ENCODE results near the gene CRB2. TPM values are rescaled to one million over a fixed set of nuclear protein-coding genes. Genes with fewer than 3 reads are reported as not detected.

CRB2 gene
- total RNA-seq, 1 experiment from 2014 or later: 0.07 TPM

DNA sequence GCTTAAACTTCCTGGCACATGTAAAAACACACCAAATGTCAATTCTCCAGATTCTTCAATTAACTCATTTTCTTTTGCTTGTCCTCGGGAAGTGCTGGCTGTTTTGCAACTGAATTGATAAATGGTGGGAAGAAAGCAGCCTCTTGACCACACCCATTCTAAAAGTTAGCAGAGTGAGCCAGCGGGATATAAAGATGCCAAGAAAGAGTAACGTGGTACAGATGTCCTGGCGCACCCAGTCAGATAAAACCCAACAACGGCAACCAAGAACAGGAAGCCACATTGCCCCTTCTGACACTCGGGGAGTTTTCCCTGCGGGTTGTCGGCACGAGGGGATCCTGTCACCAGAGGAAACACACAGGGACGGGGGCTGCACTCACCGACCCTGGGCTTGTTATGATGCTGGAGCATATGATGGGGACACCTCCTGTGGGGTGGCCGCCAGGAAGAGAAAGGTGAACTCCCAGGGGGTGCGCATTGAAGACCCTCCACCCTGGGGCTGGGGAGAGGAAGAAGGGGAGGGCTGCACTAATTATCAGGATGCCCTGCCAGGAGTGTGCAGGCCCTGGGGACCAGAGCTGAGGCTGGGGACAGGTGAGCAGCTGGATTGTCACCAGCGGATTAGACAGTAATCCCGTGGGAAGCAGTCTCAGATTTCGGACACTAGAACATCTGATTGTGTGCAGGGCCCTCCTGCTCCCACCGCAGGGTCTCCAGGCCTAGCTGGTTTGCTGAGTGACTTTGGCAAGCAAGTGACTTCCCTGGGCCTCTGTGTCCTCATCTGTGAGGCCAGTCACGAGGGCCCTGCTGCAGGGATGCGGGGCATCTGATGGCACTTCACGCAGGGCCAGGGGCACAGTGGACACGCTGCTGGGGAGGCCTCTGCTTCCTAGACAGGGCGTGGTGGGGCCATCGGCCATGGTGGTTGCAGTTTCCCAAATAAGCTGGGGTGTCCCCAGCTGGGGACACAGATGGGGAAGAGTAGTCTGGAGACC lies 59.2 kb downstream of the CRB2 start:
- Histone ChIP-seq H3K9me2 (ENCODE audit: insufficient read depth) (no peaks in the 10 kb centered on the region), H3K4me1 (ENCODE audit: control insufficient read depth in 1 of 2, insufficient read depth in 2 of 2, low read length in 2 of 2) (no peaks in the 10 kb centered on the region), H3K79me2 (ENCODE audit: insufficient read depth, low read length) (no peaks in the 10 kb centered on the region), H3K27ac (ENCODE audit: low read depth, low read length) (no peak overlapping the region), H2AFZ (ENCODE audit: low read depth, low read length, poor library complexity, severe bottlenecking) (no peak overlapping the region), H3K4me3 (replicated peaks in 1 of 2; ENCODE audit: low read depth in 1 of 2, low read length in 2 of 2) (no peak overlapping the region), H3K27me3 (ENCODE audit: insufficient read depth, low read length) (no peaks in the 10 kb centered on the region), H3K4me2 (ENCODE audit: low read length) (no peak overlapping the region), H3K9ac (ENCODE audit: low read length) (no peak overlapping the region), H4K20me1 (ENCODE audit: insufficient read depth) (no peaks in the 10 kb centered on the region), H3K36me3 (ENCODE audit: control insufficient read depth in 1 of 2, insufficient read depth in 2 of 2, low read length in 2 of 2) (no peaks in the 10 kb centered on the region), H3K9me3 (ENCODE audit: control insufficient read depth in 1 of 2, insufficient read depth in 1 of 2, low read depth in 1 of 2, low read length in 2 of 2) (no peaks in the 10 kb centered on the region)
- no TSS peak for BruUV-seq (replicated peaks)
- CTCF ChIA-PET: no interaction called here
- POLR2A ChIA-PET: interaction anchor here (1.2 kb wide), 1 partner anchor 13 kb away, joined by 3 read pairs; no protein-coding TSS in a partner anchor
- RAD21 ChIA-PET (ENCODE audit: low non-redundant PET in 1 of 2, low total read pairs in 2 of 2, uncharacterized antibody in 2 of 2, unreplicated experiment in 2 of 2): no interaction called here
- ATAC-seq (no peak), DNase-seq (ENCODE audit: low read depth, low spot score) (no peak)
- intact Hi-C loops (cut with micrococcal nuclease): no loop called here
- TF ChIP-seq POLR2A (IDR thresholded peaks at IDR 0.05; ENCODE audit: borderline replicate concordance, extremely low read depth, insufficient read depth, insufficient read length): no peak
- TF ChIP-seq CBX3 (IDR thresholded peaks at IDR 0.05; ENCODE audit: low read depth): no peak
- TF ChIP-seq, protein P1, sequence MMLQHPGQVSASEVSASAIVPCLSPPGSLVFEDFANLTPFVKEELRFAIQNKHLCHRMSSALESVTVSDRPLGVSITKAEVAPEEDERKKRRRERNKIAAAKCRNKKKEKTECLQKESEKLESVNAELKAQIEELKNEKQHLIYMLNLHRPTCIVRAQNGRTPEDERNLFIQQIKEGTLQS (IDR thresholded peaks at IDR 0.05): no peak
- TF ChIP-seq CEBPB (IDR thresholded peaks at IDR 0.05; ENCODE audit: low read depth): no peak
- no peak for TF ChIP-seq ELF1 (IDR thresholded peaks at IDR 0.05; ENCODE audit: borderline replicate concordance, low read depth)
- TF ChIP-seq, protein P2, sequence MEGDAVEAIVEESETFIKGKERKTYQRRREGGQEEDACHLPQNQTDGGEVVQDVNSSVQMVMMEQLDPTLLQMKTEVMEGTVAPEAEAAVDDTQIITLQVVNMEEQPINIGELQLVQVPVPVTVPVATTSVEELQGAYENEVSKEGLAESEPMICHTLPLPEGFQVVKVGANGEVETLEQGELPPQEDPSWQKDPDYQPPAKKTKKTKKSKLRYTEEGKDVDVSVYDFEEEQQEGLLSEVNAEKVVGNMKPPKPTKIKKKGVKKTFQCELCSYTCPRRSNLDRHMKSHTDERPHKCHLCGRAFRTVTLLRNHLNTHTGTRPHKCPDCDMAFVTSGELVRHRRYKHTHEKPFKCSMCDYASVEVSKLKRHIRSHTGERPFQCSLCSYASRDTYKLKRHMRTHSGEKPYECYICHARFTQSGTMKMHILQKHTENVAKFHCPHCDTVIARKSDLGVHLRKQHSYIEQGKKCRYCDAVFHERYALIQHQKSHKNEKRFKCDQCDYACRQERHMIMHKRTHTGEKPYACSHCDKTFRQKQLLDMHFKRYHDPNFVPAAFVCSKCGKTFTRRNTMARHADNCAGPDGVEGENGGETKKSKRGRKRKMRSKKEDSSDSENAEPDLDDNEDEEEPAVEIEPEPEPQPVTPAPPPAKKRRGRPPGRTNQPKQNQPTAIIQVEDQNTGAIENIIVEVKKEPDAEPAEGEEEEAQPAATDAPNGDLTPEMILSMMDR (IDR thresholded peaks at IDR 0.05 in 2 of 3, conservative IDR thresholded peaks at IDR 0.05 in 1 of 3; ENCODE audit: borderline replicate concordance in 1 of 3, insufficient read depth in 1 of 3, low read depth in 2 of 3, low read length in 2 of 3): no peak
- TF ChIP-seq, protein P3, sequence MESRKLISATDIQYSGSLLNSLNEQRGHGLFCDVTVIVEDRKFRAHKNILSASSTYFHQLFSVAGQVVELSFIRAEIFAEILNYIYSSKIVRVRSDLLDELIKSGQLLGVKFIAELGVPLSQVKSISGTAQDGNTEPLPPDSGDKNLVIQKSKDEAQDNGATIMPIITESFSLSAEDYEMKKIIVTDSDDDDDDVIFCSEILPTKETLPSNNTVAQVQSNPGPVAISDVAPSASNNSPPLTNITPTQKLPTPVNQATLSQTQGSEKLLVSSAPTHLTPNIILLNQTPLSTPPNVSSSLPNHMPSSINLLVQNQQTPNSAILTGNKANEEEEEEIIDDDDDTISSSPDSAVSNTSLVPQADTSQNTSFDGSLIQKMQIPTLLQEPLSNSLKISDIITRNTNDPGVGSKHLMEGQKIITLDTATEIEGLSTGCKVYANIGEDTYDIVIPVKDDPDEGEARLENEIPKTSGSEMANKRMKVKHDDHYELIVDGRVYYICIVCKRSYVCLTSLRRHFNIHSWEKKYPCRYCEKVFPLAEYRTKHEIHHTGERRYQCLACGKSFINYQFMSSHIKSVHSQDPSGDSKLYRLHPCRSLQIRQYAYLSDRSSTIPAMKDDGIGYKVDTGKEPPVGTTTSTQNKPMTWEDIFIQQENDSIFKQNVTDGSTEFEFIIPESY (IDR thresholded peaks at IDR 0.05; ENCODE audit: extremely low read depth, insufficient replicate concordance, low read length): no peak
- TF ChIP-seq, protein P4, sequence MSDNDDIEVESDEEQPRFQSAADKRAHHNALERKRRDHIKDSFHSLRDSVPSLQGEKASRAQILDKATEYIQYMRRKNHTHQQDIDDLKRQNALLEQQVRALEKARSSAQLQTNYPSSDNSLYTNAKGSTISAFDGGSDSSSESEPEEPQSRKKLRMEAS (IDR thresholded peaks at IDR 0.05): no peak
- no peak for TF ChIP-seq SIN3A (IDR thresholded peaks at IDR 0.05; ENCODE audit: low read depth)
- TF ChIP-seq SP1 (IDR thresholded peaks at IDR 0.05; ENCODE audit: low read depth): no peak
- TF ChIP-seq POLR2AphosphoS5 (IDR thresholded peaks at IDR 0.05; ENCODE audit: low read depth, low read length): no peak
- TF ChIP-seq FOSL1 (IDR thresholded peaks at IDR 0.05; ENCODE audit: low read depth): no peak
- no peak for TF ChIP-seq EZH2 (IDR thresholded peaks at IDR 0.05)
- TF ChIP-seq RAD21 (IDR thresholded peaks at IDR 0.05; ENCODE audit: low read depth): no peak
- TF ChIP-seq, protein P5, sequence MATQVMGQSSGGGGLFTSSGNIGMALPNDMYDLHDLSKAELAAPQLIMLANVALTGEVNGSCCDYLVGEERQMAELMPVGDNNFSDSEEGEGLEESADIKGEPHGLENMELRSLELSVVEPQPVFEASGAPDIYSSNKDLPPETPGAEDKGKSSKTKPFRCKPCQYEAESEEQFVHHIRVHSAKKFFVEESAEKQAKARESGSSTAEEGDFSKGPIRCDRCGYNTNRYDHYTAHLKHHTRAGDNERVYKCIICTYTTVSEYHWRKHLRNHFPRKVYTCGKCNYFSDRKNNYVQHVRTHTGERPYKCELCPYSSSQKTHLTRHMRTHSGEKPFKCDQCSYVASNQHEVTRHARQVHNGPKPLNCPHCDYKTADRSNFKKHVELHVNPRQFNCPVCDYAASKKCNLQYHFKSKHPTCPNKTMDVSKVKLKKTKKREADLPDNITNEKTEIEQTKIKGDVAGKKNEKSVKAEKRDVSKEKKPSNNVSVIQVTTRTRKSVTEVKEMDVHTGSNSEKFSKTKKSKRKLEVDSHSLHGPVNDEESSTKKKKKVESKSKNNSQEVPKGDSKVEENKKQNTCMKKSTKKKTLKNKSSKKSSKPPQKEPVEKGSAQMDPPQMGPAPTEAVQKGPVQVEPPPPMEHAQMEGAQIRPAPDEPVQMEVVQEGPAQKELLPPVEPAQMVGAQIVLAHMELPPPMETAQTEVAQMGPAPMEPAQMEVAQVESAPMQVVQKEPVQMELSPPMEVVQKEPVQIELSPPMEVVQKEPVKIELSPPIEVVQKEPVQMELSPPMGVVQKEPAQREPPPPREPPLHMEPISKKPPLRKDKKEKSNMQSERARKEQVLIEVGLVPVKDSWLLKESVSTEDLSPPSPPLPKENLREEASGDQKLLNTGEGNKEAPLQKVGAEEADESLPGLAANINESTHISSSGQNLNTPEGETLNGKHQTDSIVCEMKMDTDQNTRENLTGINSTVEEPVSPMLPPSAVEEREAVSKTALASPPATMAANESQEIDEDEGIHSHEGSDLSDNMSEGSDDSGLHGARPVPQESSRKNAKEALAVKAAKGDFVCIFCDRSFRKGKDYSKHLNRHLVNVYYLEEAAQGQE (IDR thresholded peaks at IDR 0.05; ENCODE audit: low read depth): no peak
